GM12872 (cell line): ENCODE data around the gene ZNF808.

Source experiments
- TF ChIP-seq, protein P1 (sequence below): IDR thresholded peaks from 3 replicates; pipeline ENCODE4 v1.5.1; 2011; ENCODE audit warnings: low read depth, mild to moderate bottlenecking, low read length, moderate library complexity; ENCODE audit not compliant: insufficient read depth

ZNF808 gene

GRCh38 chr19:52536448-52536800 lies 9.0 kb downstream of the ZNF808 start:
- TF ChIP-seq, protein P1, sequence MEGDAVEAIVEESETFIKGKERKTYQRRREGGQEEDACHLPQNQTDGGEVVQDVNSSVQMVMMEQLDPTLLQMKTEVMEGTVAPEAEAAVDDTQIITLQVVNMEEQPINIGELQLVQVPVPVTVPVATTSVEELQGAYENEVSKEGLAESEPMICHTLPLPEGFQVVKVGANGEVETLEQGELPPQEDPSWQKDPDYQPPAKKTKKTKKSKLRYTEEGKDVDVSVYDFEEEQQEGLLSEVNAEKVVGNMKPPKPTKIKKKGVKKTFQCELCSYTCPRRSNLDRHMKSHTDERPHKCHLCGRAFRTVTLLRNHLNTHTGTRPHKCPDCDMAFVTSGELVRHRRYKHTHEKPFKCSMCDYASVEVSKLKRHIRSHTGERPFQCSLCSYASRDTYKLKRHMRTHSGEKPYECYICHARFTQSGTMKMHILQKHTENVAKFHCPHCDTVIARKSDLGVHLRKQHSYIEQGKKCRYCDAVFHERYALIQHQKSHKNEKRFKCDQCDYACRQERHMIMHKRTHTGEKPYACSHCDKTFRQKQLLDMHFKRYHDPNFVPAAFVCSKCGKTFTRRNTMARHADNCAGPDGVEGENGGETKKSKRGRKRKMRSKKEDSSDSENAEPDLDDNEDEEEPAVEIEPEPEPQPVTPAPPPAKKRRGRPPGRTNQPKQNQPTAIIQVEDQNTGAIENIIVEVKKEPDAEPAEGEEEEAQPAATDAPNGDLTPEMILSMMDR, result no peak

DNA sequence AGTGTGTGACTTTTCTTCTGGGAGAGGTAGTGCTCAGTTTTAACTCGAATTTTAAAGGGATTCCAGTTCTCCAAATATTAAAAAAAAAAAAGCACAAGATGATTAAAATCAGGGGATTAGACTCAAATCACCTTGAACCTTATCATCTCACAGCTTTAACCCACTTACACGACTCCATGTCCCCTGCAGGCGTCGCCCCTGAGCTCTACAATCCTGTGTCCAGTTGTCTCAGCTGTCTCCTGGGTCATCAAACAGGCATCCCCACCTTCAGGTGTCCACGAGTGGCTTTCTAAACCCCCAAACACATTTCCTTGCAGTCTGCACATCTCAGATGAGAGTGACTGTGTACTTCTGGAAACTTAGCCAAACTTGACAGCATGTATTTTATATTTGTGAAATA lies 14.1 kb downstream of the ZNF808 start:
- TF ChIP-seq, protein P1, result no peak

DNA sequence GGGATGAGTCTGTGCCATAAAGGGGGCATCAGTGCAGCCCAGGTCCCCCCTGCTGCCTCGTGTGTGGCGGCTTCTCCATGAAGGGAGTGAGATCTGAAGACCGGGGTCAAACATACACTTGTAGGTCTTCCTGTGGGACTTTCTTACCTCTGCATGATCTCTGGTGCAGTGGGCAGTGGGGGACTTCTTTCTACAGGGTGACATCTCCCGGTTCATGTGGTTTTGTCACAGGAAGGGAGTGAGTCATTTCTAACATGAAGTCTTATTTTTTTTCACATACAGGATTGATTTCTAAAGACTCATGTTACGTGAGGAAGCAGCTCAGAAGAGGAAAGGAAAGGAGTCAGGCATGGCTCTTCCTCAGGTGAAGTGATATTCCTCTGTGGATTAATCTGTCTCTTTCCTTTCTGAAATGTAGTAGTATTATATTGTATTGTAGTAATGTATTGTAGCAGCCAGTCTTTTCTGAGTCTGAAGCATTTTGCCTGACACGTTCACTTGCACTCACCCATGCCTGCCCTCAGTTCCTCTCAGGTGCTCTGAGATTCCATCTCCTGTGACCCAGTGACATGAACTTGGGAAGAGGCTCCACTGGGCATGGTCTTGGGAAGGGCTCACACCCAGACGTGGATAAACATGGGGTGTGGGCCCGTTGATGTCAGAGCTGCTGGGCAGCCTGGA lies 15.7 kb downstream of the ZNF808 start:
- TF ChIP-seq, protein P1, result no peak

DNA sequence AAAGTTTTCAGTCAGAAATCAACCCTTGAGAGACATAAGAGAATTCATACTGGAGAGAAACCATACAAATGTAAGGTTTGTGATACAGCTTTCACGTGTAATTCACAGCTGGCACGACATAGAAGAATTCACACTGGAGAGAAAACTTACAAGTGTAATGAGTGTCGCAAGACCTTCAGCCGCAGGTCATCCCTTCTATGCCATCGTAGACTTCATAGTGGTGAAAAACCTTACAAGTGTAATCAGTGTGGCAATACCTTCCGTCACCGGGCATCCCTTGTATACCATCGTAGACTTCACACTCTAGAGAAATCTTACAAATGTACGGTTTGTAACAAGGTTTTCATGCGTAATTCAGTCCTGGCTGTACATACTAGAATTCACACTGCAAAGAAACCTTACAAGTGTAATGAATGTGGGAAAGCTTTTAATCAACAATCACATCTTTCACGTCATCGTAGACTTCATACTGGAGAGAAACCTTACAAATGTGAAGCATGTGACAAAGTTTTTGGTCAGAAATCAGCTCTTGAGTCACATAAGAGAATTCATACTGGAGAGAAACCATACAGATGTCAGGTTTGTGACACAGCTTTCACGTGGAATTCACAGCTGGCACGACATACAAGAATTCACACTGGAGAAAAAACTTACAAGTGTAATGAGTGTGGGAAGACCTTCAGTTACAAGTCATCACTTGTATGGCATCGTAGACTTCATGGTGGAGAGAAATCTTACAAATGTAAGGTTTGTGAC lies 26.9 kb downstream of the ZNF808 start:
- TF ChIP-seq, protein P1, result no peak

GRCh38 chr19:52557231-52557995 lies 29.9 kb downstream of the ZNF808 start:
- TF ChIP-seq, protein P1, result no peak

GRCh38 chr19:52566121-52566520 lies 38.7 kb downstream of the ZNF808 start:
- TF ChIP-seq, protein P1, result no peak

- TF ChIP-seq, protein P1, result no peak
These were observed 39.1 kb downstream of the ZNF808 start for GRCh38 chr19:52566588-52566987.
